Measurements from ENCODE around the gene CDH13.

DNA sequence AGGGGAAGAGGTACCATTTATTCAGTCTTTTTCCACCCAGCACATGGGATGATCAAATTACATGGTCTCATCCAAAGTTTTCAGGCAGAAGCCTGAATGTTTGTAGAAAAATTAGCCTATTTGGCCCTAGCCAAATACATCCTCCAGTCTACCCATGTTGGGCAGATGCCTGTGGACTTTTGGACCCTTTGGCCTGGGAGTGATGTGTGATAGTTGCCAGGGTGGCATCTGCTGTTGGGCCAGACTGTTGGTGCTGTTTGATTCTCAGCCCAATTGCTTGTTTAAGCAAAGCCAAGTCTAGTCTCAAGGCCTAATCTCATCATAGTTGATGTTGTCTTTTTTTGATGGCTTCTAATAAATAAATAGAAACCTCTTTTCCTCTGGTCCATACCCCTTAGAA, 419.0 kb downstream of the CDH13 start:
- TF ChIP-seq, protein P1, sequence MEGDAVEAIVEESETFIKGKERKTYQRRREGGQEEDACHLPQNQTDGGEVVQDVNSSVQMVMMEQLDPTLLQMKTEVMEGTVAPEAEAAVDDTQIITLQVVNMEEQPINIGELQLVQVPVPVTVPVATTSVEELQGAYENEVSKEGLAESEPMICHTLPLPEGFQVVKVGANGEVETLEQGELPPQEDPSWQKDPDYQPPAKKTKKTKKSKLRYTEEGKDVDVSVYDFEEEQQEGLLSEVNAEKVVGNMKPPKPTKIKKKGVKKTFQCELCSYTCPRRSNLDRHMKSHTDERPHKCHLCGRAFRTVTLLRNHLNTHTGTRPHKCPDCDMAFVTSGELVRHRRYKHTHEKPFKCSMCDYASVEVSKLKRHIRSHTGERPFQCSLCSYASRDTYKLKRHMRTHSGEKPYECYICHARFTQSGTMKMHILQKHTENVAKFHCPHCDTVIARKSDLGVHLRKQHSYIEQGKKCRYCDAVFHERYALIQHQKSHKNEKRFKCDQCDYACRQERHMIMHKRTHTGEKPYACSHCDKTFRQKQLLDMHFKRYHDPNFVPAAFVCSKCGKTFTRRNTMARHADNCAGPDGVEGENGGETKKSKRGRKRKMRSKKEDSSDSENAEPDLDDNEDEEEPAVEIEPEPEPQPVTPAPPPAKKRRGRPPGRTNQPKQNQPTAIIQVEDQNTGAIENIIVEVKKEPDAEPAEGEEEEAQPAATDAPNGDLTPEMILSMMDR (IDR thresholded peaks at IDR 0.05; ENCODE audit: borderline replicate concordance, extremely low read depth, low read length, poor library complexity, severe bottlenecking), result no peak
- no peak for TF ChIP-seq EZH2 (IDR thresholded peaks at IDR 0.05; ENCODE audit: borderline replicate concordance, low read depth, low read length, severe bottlenecking)
